K562 (cell line): ENCODE measurements around the gene KCNAB1.

Experiments
- CTCF ChIP-seq, 3 experiments: IDR thresholded peaks in 2 of 3; conservative IDR thresholded peaks in 1 of 3; 2 replicates each; pipeline ENCODE4 v1.5.1; 2011 to 2012; ENCODE audit warnings: low read length in 3 of 3, mild to moderate bottlenecking in 3 of 3, control low read depth in 2 of 3, improper control_type of control experiment in 1 of 3, inconsistent platforms in 1 of 3, low read depth in 1 of 3, mixed read lengths in 1 of 3, moderate library complexity in 1 of 3; ENCODE audit not compliant: insufficient read depth in 2 of 3
- FOXJ3 ChIP-seq: sonication (generic); formaldehyde crosslinking; IDR thresholded peaks from 2 replicates; pipeline ENCODE4 v1.4.0; 2020; ENCODE audit warnings: mild to moderate bottlenecking, missing genetic modification reagents
- FOXO4 ChIP-seq: fragments of 450-650 bp; formaldehyde crosslinking; IDR thresholded peaks from 2 replicates; pipeline ENCODE4 v1.4.0; 2020; ENCODE audit warnings: mild to moderate bottlenecking, moderate library complexity
- HNRNPUL1 ChIP-seq: fragments of 200-400 bp; formaldehyde crosslinking; IDR thresholded peaks from 2 replicates; pipeline ENCODE4 v1.6.1; 2017; ENCODE audit warnings: low read length
- PHF8 ChIP-seq: fragments of 200-600 bp; sonication (generic); IDR thresholded peaks from 2 replicates; pipeline ENCODE4 v1.6.1; 2012; ENCODE audit warnings: mixed run types, mild to moderate bottlenecking, inconsistent platforms, low read length, moderate library complexity, borderline replicate concordance
- ZNF592 ChIP-seq: fragments of 450-650 bp; IDR thresholded peaks from 2 replicates; pipeline ENCODE4 v1.6.1; 2017; ENCODE audit warnings: antibody characterized with exemption, mild to moderate bottlenecking
- ZNF655 ChIP-seq: fragments of 250-450 bp; sonication (Bioruptor Pico); IDR thresholded peaks from 2 replicates; pipeline ENCODE4 v1.5.0; 2021

DNA sequence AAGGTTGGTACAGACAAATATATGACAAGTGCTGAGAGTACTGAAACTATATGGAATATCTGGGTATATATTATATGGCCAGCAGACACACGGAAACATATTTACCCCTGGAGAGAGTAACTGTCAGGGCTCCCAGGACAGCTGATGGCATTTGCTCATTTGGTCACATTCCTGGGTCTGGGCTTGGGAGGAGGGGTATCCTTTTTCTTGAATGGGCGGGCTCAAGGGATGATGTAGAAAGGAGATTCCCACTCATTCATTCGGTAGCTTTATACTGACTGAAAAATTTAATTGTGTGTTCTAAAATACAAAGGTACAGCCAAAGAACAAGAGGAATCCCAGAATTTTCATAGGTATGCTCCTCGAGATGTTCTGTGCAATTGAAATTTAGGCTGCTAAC lies 131.0 kb downstream of the KCNAB1 start:
- TF ChIP-seq ZNF592 (no peak), PHF8 (no peak), ZNF655 (no peak), FOXO4 (CRISPR knock-in tag) (no peak), CTCF (IDR thresholded peaks at IDR 0.05 in 2 of 3, conservative IDR thresholded peaks at IDR 0.05 in 1 of 3; ENCODE audit: insufficient read depth in 2 of 3, low read depth in 1 of 3, low read length in 3 of 3) (no peak), HNRNPUL1 (no peak), FOXJ3 (no peak)
